GM12874 (cell line): ENCODE data around the gene CD2.
A peak's percentile ranks its signal among the peaks of the same experiment; 100 is the strongest.

Source experiments
- CTCF ChIP-seq: IDR thresholded peaks from 2 replicates; pipeline ENCODE4 v1.5.1; 2011; ENCODE audit warnings: low read depth, mild to moderate bottlenecking, control low read depth, low read length, moderate library complexity; ENCODE audit not compliant: insufficient read depth

Gene CD2

GRCh38 chr1:116763116-116763786, 9.0 kb downstream of the CD2 start:
- no peak for TF ChIP-seq CTCF

- peak; percentile 37; the same call in 1 of the 2 replicates for TF ChIP-seq CTCF
Observed at GRCh38 chr1:116763787-116764465, 9.7 kb downstream of the CD2 start.

GRCh38 chr1:116764466-116764898, 10.3 kb downstream of the CD2 start:
- no peak for TF ChIP-seq CTCF

- no peak for TF ChIP-seq CTCF
Observed at GRCh38 chr1:116764906-116765862, 11.0 kb downstream of the CD2 start.

- TF ChIP-seq CTCF = no peak
Observed at GRCh38 chr1:116765962-116766361, 11.7 kb downstream of the CD2 start.

GRCh38 chr1:116766616-116767469, 12.6 kb downstream of the CD2 start:
- TF ChIP-seq CTCF = no peak
